Measurements from ENCODE around the gene SLC30A7. TPM values are rescaled to one million over a fixed set of nuclear protein-coding genes. Genes with fewer than 3 reads are reported as not detected.

SLC30A7 gene
- total RNA-seq, 2 donors from 2014 or later: 21.7 to 26.2 TPM

DNA sequence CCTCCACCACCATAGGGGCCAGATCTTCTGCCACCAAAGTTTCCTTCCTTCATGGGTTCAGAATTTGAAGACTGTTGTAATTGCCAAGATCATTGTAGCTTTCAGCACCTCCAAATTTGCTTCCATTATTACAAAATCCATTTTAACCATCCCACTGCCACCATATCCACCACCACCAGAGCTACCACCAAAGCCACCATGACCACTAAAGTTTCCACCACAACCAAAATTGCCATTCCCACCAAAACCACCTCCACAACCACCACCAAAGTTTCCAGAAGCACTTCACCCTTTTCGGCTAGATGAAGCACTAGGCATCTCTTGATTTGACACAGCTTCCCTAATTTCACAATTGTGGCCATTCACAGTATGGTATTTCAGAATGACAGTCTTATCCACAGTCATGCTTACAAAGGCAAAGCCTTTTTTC, 45.2 kb downstream of the SLC30A7 start:
- H3K4me1 Mint-ChIP-seq: no peaks in the 10 kb centered on the region

GRCh38 chr1:100941580-100942216, 45.8 kb downstream of the SLC30A7 start:
- WGBS, 2 experiments (ENCODE audit: insufficient coverage in 1 of 2, insufficient read length in 1 of 2): 97 to 98% methylated on average over 8 to 9 of the region's 9 CpGs
- H3K9me3 ChIP-seq (ENCODE audit: control insufficient read depth, low read length): peaks cover 14% of the 10 kb centered on the region
- H3K36me3 ChIP-seq (ENCODE audit: control insufficient read depth, insufficient read depth, low read length): peaks cover 54% of the 10 kb centered on the region
- no peak overlapping the region for H3K4me3 ChIP-seq (ENCODE audit: low read length)
- H3K4me1 ChIP-seq (ENCODE audit: control insufficient read depth, insufficient read depth, low read length): no peaks in the 10 kb centered on the region
- no peak overlapping the region for H3K9ac ChIP-seq (ENCODE audit: extremely low read depth, low read length, poor library complexity, severe bottlenecking)
- Mint-ChIP-seq H3K4me1 (no peaks in the 10 kb centered on the region), H3K27ac (no peak overlapping the region), H3K4me3 (no peak overlapping the region), H3K9me3 (peaks cover 2% of the 10 kb centered on the region), H3K36me3 (ENCODE audit: low read depth) (peaks cover 68% of the 10 kb centered on the region), H3K27me3 (ENCODE audit: insufficient read depth) (no peaks in the 10 kb centered on the region)
- TF ChIP-seq, protein P1, sequence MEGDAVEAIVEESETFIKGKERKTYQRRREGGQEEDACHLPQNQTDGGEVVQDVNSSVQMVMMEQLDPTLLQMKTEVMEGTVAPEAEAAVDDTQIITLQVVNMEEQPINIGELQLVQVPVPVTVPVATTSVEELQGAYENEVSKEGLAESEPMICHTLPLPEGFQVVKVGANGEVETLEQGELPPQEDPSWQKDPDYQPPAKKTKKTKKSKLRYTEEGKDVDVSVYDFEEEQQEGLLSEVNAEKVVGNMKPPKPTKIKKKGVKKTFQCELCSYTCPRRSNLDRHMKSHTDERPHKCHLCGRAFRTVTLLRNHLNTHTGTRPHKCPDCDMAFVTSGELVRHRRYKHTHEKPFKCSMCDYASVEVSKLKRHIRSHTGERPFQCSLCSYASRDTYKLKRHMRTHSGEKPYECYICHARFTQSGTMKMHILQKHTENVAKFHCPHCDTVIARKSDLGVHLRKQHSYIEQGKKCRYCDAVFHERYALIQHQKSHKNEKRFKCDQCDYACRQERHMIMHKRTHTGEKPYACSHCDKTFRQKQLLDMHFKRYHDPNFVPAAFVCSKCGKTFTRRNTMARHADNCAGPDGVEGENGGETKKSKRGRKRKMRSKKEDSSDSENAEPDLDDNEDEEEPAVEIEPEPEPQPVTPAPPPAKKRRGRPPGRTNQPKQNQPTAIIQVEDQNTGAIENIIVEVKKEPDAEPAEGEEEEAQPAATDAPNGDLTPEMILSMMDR (conservative IDR thresholded peaks at IDR 0.05): no peak
- no peak overlapping the region for H3K27ac ChIP-seq (ENCODE audit: low read depth, low read length)
- DNase-seq: no peak
- H3K27me3 ChIP-seq (ENCODE audit: control insufficient read depth, insufficient read depth, low read length, poor library complexity, severe bottlenecking): no peaks in the 10 kb centered on the region

More for the DNA sequence above, 45.2 kb downstream of the SLC30A7 start:
- no peaks in the 10 kb centered on the region for H3K27me3 Mint-ChIP-seq (ENCODE audit: insufficient read depth)
- Histone ChIP-seq H3K27ac (ENCODE audit: low read depth, low read length) (no peak overlapping the region), H3K27me3 (ENCODE audit: control insufficient read depth, insufficient read depth, low read length, poor library complexity, severe bottlenecking) (no peaks in the 10 kb centered on the region), H3K36me3 (ENCODE audit: control insufficient read depth, insufficient read depth, low read length) (peaks cover 60% of the 10 kb centered on the region), H3K9me3 (ENCODE audit: control insufficient read depth, low read length) (peaks cover 18% of the 10 kb centered on the region), H3K4me3 (ENCODE audit: low read length) (no peak overlapping the region), H3K9ac (ENCODE audit: extremely low read depth, low read length, poor library complexity, severe bottlenecking) (no peak overlapping the region), H3K4me1 (ENCODE audit: control insufficient read depth, insufficient read depth, low read length) (no peaks in the 10 kb centered on the region)
- H3K27ac Mint-ChIP-seq: no peak overlapping the region
- no peak for DNase-seq
- WGBS, 2 experiments (ENCODE audit: insufficient coverage in 1 of 2, insufficient read length in 1 of 2): 86 to 94% methylated on average over 1 of the region's 1 CpG
- no peak overlapping the region for H3K4me3 Mint-ChIP-seq
- peaks cover 5% of the 10 kb centered on the region for H3K9me3 Mint-ChIP-seq
- H3K36me3 Mint-ChIP-seq (ENCODE audit: low read depth): peaks cover 68% of the 10 kb centered on the region
- TF ChIP-seq, protein P1 (conservative IDR thresholded peaks at IDR 0.05): no peak

DNA sequence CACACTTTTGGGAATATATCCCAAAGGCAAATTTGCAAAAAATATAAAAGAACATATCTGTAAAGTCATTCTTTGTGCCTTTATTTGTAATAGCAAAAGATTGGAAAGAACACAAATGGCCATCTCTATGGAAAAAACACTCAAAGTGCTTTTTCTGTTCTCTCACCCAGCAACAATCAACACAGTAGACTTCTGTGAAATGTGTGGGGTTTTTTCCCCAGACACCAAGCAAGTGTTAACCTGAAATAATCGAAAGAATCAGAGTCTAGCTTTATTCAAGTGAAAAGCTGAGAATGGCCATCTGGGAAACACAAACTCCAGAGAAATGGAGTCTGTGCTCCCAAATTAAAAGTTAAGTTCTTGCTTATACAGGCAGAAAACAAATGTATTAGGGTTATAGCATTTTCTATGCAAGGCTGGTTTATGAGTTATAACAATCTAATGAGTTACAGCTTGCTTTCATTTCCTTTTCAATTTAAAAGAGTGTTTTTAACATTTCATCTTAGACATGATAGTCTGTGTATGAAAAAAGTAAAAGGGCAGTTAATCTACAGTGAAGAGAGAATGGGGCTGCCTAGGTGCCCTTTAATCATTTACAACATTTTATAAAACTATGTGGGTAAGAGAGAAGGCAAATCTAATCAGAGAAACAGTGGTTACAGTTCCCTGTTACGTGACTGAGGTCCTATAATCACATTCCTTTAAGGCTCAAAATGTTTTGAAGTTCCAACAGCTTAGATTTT, 46.6 kb downstream of the SLC30A7 start:
- H3K4me1 Mint-ChIP-seq: no peaks in the 10 kb centered on the region
- 93 to 100% methylated on average over 2 of the region's 2 CpGs for WGBS, 2 experiments (ENCODE audit: insufficient coverage in 1 of 2, insufficient read length in 1 of 2)
- Histone ChIP-seq H3K9me3 (ENCODE audit: control insufficient read depth, low read length) (peaks cover 7% of the 10 kb centered on the region), H3K27ac (ENCODE audit: low read depth, low read length) (no peak overlapping the region), H3K9ac (ENCODE audit: extremely low read depth, low read length, poor library complexity, severe bottlenecking) (no peak overlapping the region), H3K4me3 (ENCODE audit: low read length) (no peak overlapping the region), H3K4me1 (ENCODE audit: control insufficient read depth, insufficient read depth, low read length) (no peaks in the 10 kb centered on the region), H3K36me3 (ENCODE audit: control insufficient read depth, insufficient read depth, low read length) (peaks cover 46% of the 10 kb centered on the region), H3K27me3 (ENCODE audit: control insufficient read depth, insufficient read depth, low read length, poor library complexity, severe bottlenecking) (no peaks in the 10 kb centered on the region)
- no peaks in the 10 kb centered on the region for H3K27me3 Mint-ChIP-seq (ENCODE audit: insufficient read depth)
- H3K9me3 Mint-ChIP-seq: peaks cover 8% of the 10 kb centered on the region
- H3K27ac Mint-ChIP-seq: no peak overlapping the region
- TF ChIP-seq, protein P1 (conservative IDR thresholded peaks at IDR 0.05): no peak
- no peak overlapping the region for H3K4me3 Mint-ChIP-seq
- DNase-seq: no peak
- peaks cover 71% of the 10 kb centered on the region for H3K36me3 Mint-ChIP-seq (ENCODE audit: low read depth)

Measured in endodermal cell (in vitro differentiated cells).